Loucy (cell line): ENCODE measurements around the gene DGUOK.

Source experiments
- CTCF ChIP-seq: fragments of 200-600 bp; sonication (generic); conservative IDR thresholded peaks from 2 replicates; pipeline ENCODE4 v1.5.1; 2014; ENCODE audit warnings: mild to moderate bottlenecking, antibody characterized with exemption, low read length
- EZH2phosphoT487 ChIP-seq: fragments of 200-600 bp; IDR thresholded peaks from 2 replicates; pipeline ENCODE4 v1.6.1; 2018; ENCODE audit warnings: antibody characterized with exemption, mild to moderate bottlenecking, moderate library complexity, borderline replicate concordance

GRCh38 chr2:73895473-73895872, 31.2 kb upstream of the DGUOK start:
- TF ChIP-seq CTCF (no peak), EZH2phosphoT487 (no peak)
